SK-N-SH treated with all-trans-retinoic acid at 6 μM for 48 hours (cell line): ENCODE measurements around the gene PLA2G6.

ENCODE experiments used
- ATAC-seq: fragments of 200-7000 bp; cut with Tn5 transposase; 3 replicates; pipeline ENCODE4 v1.9.1; 2020; ENCODE audit warnings: mild to moderate bottlenecking, moderate library complexity
- CREB5 ChIP-seq: fragments of 250-450 bp; sonication (Bioruptor Pico); IDR thresholded peaks from 2 replicates; pipeline ENCODE4 v1.5.1; 2020; ENCODE audit warnings: low read depth, mild to moderate bottlenecking, moderate library complexity
- CSDC2 ChIP-seq: fragments of 250-450 bp; sonication (Bioruptor Pico); IDR thresholded peaks from 2 replicates; pipeline ENCODE4 v1.5.0; 2020; ENCODE audit warnings: mild to moderate bottlenecking, moderate library complexity
- CSRNP3 ChIP-seq: fragments of 250-450 bp; sonication (Bioruptor Pico); IDR thresholded peaks from 2 replicates; pipeline ENCODE4 v1.5.1; 2021; ENCODE audit warnings: mild to moderate bottlenecking, moderate library complexity
- ESRRG ChIP-seq: fragments of 250-450 bp; sonication (Bioruptor Pico); IDR thresholded peaks from 2 replicates; pipeline ENCODE4 v1.6.1; 2021; ENCODE audit warnings: mild to moderate bottlenecking
- ISL1 ChIP-seq: fragments of 250-450 bp; sonication (Bioruptor Pico); IDR thresholded peaks from 2 replicates; pipeline ENCODE4 v2.1.2; 2022; ENCODE audit warnings: mild to moderate bottlenecking, moderate library complexity
- PATZ1 ChIP-seq: fragments of 250-450 bp; sonication (Bioruptor Pico); IDR thresholded peaks from 2 replicates; pipeline ENCODE4 v1.8.0; 2020; ENCODE audit warnings: mild to moderate bottlenecking, moderate library complexity, borderline replicate concordance
- POU6F1 ChIP-seq: fragments of 250-450 bp; sonication (Bioruptor Pico); IDR thresholded peaks from 2 replicates; pipeline ENCODE4 v1.8.0; 2021; ENCODE audit warnings: low read depth, mild to moderate bottlenecking, moderate library complexity, borderline replicate concordance
- RARB ChIP-seq: fragments of 250-450 bp; sonication (Bioruptor Pico); IDR thresholded peaks from 2 replicates; pipeline ENCODE4 v1.8.0; 2021; ENCODE audit warnings: mild to moderate bottlenecking, moderate library complexity
- TCF4 ChIP-seq: fragments of 250-450 bp; sonication (Bioruptor Pico); IDR thresholded peaks from 2 replicates; pipeline ENCODE4 v1.8.0; 2021; ENCODE audit warnings: mild to moderate bottlenecking, moderate library complexity, borderline replicate concordance
- TOX ChIP-seq: fragments of 250-450 bp; sonication (Bioruptor Pico); IDR thresholded peaks from 2 replicates; pipeline ENCODE4 v1.8.0; 2021; ENCODE audit warnings: mild to moderate bottlenecking, moderate library complexity, borderline replicate concordance
- TSHZ2 ChIP-seq: fragments of 250-450 bp; sonication (Bioruptor Pico); IDR thresholded peaks from 2 replicates; pipeline ENCODE4 v1.5.0; 2020; ENCODE audit warnings: mild to moderate bottlenecking, moderate library complexity
- ZC3H10 ChIP-seq: fragments of 250-450 bp; sonication (Bioruptor Pico); IDR thresholded peaks from 2 replicates; pipeline ENCODE4 v1.5.1; 2021; ENCODE audit warnings: mild to moderate bottlenecking, moderate library complexity
- ZFP3 ChIP-seq: fragments of 250-450 bp; sonication (Bioruptor Pico); IDR thresholded peaks from 2 replicates; pipeline ENCODE4 v1.5.0; 2020; ENCODE audit warnings: mild to moderate bottlenecking, moderate library complexity
- ZFP30 ChIP-seq: fragments of 450-650 bp; formaldehyde crosslinking; IDR thresholded peaks from 2 replicates; pipeline ENCODE4 v1.5.0; 2022; ENCODE audit warnings: mild to moderate bottlenecking, moderate library complexity

PLA2G6 gene

GRCh38 chr22:38127869-38128268, 53.8 kb downstream of the PLA2G6 start:
- TF ChIP-seq ESRRG (CRISPR knock-in tag) (no peak), CSRNP3 (CRISPR knock-in tag) (no peak), CSDC2 (CRISPR knock-in tag) (no peak), ZFP30 (no peak), TCF4 (CRISPR knock-in tag) (no peak), TOX (CRISPR knock-in tag) (no peak)
- ATAC-seq = no peak

GRCh38 chr22:38126928-38127668, 54.5 kb downstream of the PLA2G6 start:
- TF ChIP-seq CSDC2 (CRISPR knock-in tag) (no peak), CREB5 (CRISPR knock-in tag) (no peak), ZFP3 (CRISPR knock-in tag) (no peak), PATZ1 (CRISPR knock-in tag) (no peak), ISL1 (no peak), ESRRG (CRISPR knock-in tag) (no peak), RARB (CRISPR knock-in tag) (no peak)
- no peak for ATAC-seq

GRCh38 chr22:38125751-38126201, 55.9 kb downstream of the PLA2G6 start:
- TF ChIP-seq CREB5 (CRISPR knock-in tag) (no peak), ZC3H10 (CRISPR knock-in tag) (no peak), ZFP30 (no peak), POU6F1 (CRISPR knock-in tag) (no peak), PATZ1 (CRISPR knock-in tag) (no peak), TSHZ2 (no peak)
- TF ChIP-seq, all 23 proteins: peak for 0
- ATAC-seq = no peak
